GM20431 (cell line): ENCODE results near the gene SDF2L1.
"Not testable (repeated sequence)": the region's sequence is repeated elsewhere in the genome, so short reads cannot be mapped to it uniquely, and the experiment has no call there.

ENCODE experiments used
- in situ Hi-C: fragments of 300-500 bp; cut with MseI, MboI; formaldehyde crosslinking; loops from one replicate; pipeline ENCODE4 v1.15.0; 2020; ENCODE audit warnings: low sequenced_read_pairs; ENCODE audit not compliant: unreplicated experiment

The SDF2L1 gene

DNA sequence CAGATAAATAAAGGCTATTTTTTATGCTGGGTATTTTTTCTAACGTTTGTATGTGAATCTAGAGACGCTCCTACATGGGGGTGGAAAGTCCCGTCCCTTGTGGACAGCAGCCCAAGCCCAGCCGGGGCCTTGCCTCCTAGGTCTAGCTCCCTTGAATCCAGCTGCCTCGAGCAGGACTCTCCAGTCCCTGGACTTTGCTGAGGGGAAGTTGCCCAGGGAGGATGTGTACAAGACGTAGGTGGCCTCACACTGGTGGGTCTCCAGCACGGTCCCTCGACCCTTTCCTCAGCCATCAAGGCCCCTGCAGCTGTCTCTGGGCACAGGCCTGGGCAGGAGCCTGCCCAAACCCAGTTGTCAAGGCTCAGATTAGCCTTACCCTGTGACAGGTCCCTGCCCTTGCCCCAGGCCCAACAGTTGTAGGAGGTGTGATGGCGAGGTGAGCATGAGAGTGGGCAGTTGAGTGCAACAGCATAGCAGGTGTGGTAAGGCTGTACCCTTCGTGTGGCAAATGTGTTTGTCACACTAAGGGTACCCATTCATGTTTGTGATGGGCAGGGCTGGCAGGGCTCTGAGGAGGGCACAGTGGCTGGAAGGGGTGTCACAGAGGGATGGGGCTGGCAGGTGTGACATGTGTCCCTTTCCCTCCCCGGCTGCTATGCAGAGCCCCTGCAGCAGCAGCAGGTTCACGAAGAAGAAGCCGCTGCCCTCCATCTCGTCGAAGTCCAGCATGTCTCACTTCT is 6.2 kb upstream of the SDF2L1 start:
- in situ Hi-C loops, result no loop called here

DNA sequence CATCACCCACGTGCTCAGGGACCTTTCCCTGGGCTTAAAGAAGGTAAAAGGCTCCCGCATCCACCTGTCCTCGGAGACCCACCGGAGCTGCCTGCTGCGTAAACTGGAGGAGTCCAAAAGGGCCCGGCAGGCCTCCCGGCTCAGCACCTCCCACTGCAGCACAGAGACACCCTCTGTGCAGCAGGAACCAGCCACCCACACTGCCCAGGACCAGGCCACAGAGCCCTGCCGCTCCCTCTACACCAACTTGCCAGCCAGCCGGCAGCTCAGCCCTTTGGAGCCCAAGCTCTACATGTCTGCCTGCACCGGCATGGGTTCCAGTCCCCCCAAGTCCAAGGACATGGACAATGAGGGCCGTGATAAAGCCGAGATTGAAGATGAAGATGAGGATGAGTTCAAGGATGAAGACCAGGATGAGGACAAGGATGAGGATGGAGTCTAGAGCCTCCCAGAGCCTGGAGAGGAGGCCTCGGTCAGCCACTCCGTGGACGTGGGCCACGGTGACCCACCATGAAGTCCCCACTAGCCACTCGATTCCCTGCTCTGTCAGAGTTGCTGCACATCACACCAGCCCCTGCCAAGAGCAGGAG is 5.4 kb upstream of the SDF2L1 start:
- in situ Hi-C loops, result no loop called here

DNA sequence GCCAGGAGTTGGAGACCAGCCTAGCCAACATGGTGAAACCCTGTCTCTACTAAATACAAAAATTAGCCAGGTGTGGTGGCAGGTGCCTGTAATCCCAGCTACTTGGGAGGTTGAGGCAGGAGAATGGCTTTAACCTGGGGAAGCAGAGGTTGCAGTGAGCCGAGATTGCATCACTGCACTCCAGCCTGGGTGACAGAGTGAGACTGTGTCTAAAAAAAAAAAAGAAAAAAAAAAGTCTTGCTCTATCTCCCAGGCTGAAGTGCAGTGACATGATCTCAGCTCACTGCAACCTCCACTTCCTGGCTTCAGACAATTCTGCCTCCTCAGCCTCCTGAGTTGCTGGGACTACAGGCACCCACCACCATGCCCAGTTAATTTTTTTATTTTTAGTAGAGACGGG is 4.7 kb upstream of the SDF2L1 start:
- in situ Hi-C loops, result not testable (repeated sequence)

DNA sequence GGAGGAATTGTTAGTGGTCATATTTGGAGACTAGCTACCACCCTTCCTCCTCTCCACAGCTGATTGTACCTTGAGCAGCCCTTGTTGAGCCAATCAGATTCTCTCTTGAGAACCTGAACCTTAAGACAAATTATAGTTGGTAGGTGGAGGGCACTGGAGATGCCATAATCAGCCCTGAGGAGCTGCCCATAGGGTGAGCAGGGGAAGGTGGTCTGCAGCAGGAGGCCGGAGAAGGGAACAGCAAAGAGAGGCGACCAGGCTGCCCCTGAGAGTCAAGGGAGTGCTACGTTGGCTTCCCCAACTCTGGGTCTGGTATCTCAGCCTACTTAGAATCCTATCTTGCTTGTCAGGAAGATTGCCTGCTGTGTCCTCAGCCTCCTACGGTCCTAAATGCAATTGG is 2.7 kb upstream of the SDF2L1 start:
- in situ Hi-C loops, result no loop called here

DNA sequence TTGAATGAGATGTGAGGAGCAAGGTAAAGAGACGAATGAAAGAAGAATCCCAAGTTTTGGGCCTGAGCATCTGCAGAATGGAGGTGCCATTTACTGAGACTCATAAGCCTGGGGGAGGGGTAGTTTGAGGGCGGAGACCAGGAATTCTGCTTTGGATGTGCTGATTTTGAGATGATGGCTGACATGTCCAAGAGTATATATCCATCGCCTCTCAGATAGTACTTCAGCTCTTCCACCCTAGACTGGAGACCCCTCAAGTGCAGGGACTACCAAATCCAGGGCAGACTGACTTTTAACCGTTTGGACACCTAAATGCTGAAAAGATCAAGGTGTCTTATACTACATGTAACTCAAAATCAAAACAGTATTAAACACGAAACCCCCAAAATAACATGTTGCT is 1.3 kb upstream of the SDF2L1 start:
- in situ Hi-C loops, result no loop called here

DNA sequence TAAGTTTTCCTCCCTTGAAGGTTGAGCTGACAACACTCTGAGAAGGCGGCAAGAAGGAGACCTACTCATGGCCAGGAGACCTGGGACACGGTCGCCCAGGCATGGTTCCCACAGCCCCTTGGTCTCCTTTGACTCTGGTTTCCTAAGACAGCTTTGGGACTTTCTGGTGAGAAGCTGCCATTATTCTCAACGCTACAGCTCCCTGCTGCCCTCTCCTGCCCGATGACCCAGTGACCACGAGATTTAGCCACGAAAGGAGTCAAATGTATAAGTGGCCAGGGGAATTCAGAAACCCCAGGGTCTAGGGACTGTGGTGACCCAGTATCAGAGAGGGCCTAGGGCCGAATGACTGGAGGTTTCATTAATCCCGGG is 699 bp upstream of the SDF2L1 start:
- in situ Hi-C loops, result no loop called here

DNA sequence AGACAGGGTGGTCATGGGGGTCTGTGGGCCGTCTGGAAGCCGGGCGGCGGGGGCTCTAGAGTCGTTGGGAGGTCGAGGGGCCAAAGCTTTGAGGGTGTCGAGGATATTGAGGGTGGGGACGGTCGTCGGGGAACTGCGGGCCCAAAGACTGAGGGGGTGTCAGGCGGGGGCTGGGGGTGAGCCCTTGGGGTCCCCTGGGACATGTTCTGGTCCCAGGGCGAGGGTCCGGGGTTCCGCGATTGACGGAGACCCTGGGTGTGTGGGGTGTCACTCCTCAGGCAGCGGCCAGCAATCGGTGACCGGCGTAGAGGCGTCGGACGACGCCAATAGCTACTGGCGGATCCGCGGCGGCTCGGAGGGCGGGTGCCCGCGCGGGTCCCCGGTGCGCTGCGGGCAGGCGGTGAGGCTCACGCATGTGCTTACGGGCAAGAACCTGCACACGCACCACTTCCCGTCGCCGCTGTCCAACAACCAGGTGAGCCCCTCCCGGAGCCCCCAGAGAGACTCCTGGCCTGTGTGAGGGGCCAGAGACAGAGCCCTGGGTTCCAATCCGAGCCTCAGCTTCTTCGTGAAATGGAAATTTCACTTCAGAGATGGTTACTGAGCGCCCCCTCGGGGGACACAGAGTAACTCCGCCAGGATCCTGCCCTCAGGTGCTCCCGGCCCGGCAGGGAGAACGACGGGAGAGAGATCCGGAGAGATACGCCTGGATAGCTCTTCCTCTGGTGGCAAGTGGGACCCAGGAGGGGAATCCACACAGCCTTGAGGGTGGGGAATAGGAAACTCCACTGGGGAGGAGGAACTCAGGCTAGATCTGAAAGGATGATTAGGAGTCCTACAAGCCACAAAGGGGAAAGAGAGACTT is 714 bp downstream of the SDF2L1 start:
- in situ Hi-C loops, result no loop called here

DNA sequence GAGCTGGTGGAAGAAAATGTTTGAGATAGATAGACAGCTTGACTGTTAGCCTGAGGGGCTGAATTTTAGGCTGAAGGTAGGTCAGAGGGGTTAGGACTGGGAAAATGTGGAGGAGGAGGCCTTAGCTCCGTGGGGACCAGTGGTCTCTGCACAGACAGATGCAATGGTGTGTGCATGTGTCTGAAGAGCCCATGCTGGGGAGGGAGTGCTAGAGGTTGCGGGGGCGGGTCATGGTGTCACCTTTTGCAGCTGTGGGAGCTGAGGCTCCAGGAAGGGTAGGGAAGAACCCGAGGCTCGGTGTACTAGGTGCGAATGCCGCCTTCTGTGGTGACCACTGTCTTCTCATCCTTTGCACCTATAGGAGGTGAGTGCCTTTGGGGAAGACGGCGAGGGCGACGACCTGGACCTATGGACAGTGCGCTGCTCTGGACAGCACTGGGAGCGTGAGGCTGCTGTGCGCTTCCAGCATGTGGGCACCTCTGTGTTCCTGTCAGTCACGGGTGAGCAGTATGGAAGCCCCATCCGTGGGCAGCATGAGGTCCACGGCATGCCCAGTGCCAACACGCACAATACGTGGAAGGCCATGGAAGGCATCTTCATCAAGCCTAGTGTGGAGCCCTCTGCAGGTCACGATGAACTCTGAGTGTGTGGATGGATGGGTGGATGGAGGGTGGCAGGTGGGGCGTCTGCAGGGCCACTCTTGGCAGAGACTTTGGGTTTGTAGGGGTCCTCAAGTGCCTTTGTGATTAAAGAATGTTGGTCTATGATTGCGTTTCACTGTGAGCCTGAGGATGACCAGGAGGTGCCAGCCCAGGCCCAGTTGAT is 1.6 kb downstream of the SDF2L1 start:
- in situ Hi-C loops, result no loop called here

DNA sequence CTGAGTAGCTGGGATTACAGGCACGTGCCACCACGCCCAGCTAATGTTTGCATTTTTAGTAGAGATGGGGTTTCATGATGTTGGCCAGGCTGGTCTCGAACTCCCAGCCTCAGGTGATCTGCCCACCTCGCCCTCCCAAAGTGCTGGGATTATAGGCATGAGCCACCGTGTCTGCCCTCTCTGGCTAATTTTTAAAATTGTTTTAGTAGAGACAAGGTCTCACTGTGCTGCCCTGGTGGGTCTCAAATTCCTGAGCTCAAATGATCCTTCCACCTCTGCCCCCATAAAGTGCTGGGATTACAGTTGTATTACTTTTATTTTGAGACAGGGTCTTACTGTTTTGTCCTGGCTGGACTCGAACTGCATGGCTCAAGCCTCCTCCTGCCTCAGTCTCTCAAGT is 3.4 kb downstream of the SDF2L1 start:
- in situ Hi-C loops, result not testable (repeated sequence)

DNA sequence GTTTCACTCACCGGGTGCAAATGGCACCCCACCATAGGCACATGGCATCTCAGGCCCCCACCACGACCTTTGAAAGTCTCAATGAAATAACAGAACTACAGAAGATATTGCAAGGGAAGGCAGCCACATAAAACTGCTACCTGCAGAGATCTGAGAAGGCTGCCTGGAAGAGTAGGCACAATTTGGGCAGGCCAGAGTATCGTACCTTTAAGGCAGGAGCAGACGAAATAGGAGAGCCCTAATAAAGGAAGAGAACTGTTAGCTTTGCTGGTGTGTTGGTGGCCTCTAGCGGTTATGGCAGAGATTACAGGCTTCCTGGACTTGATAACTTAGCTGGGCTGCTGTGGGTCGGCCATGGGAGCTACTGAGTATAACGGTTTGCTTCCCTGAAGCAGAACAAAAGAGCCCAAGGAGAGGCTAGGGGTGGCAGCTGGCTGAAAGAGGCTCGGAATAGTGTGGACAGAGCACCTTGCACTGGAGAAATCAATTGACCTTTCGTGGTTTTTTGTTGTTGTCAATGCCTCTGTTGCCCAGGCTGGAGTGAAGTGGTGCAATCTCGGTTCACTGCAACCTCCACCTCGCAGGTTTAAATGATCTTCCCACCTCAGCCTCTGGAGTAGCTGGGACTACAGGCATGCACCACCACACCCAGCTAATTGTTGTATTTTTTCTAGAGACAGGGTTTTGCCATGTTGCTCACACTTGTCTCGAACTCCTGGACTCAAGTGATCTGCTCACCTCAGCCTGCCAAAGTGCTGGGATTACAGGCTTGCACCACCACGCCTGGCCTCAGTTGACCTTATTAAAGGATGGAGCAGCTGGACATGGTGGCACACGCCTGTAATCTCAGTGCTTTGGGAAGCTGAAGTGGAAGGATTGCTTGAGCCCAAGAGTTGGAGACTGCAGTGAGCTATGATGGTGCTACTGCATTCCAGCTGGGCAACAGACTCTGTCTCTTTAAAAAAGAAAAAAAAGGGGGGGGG is 4.8 kb downstream of the SDF2L1 start:
- in situ Hi-C loops, result no loop called here

DNA sequence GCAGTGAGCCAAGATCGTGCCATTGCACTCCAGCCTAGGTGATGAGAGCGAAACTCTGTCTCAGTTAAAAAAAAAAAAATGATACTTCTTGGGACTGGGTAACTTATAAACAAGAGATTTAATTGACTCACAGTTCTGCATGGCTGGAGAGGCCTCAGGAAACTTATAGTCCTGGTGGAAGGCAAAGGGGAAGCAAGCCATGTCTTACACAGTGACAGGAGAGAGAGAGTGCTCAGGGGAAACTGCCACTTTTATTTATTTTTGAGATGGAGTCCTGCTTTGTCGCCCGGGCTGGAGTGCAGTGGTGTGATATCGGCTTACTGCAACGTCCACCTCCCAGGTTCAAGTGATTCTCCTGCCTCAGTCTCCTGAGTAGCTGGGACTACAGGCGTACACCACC is 8.2 kb downstream of the SDF2L1 start:
- in situ Hi-C loops, result no loop called here

DNA sequence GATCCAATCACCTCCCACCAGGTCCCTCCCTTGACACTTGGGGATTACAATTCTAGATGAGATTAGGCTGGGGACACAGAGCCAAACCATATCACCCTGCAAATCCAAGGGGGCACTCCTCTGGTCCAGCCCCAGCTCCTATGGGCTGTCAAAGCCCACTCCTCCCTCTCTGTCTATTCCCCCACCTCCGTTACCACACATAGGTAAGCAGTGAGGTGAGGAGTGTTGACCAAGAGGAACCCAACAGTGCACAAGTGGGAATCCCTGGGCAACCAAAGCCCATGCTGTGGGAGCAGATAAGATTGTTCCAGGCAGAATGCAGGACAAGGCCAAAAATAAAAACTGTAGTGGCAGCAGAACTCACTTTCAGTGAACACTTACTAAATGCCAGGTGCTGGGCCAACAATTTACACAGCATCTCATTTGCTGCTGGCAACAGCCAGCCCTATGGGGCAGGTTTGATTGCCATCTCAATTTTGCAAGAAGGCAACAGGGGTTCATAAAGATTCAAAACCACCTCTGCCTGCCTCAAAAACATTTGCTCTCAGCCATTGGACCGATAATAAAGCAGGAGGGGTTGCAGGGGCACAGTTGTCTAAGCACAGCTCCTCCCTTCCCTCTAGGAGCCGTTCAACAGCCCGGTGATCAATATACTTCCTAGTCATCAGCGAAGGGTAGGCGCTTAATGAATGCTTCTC is 8.9 kb downstream of the SDF2L1 start:
- in situ Hi-C loops, result no loop called here

DNA sequence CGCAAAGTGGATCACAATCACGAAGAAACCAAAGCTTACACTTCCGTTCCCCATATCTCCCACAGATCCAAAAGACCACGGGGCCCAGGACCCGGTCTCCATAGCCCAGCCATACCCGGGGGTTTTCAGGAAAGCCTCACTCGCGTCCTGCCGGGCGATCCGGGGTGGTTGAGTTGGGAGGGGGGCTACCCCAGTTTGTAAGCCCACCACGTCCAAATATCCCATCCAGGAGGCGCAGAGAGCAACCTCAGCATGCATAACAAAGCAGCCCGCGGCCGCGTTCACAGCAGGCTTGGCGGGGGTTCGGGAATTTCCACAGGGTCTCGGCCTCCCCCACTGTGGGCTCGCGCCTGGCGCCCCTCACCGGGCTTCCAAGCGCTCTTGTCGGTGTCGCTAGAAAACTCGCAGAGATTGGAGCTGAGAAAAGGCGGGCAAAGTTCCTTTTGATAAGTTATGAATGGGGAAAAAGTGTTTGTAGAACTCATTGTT is 9.5 kb downstream of the SDF2L1 start:
- in situ Hi-C loops, result no loop called here

DNA sequence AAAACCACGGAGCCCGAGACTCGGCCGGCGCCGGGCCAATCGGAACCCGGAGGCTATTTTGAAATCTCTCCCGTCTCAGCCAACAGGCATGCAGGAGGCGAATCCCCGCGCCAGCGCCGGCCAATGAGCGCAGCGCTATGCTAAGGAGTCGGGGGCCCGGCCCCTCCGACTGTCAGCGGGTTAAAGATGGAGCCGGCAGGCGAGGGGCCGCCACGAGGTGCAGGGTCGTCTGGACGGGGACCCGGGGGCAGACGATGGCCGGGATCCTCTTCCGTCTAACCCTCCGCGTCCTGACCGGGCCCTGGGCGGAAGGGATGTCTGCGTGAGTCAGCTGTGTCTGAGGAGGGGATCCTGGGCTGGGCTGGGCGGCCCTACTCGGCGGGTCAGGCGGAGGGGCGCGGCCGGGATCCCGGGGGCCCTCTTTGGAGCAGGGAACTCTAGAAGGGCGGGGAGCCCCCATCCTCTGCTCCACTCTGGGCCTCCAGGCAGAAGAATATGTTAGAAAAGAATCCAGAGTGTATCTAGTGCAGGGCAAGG is 10.0 kb downstream of the SDF2L1 start:
- in situ Hi-C loops, result no loop called here

DNA sequence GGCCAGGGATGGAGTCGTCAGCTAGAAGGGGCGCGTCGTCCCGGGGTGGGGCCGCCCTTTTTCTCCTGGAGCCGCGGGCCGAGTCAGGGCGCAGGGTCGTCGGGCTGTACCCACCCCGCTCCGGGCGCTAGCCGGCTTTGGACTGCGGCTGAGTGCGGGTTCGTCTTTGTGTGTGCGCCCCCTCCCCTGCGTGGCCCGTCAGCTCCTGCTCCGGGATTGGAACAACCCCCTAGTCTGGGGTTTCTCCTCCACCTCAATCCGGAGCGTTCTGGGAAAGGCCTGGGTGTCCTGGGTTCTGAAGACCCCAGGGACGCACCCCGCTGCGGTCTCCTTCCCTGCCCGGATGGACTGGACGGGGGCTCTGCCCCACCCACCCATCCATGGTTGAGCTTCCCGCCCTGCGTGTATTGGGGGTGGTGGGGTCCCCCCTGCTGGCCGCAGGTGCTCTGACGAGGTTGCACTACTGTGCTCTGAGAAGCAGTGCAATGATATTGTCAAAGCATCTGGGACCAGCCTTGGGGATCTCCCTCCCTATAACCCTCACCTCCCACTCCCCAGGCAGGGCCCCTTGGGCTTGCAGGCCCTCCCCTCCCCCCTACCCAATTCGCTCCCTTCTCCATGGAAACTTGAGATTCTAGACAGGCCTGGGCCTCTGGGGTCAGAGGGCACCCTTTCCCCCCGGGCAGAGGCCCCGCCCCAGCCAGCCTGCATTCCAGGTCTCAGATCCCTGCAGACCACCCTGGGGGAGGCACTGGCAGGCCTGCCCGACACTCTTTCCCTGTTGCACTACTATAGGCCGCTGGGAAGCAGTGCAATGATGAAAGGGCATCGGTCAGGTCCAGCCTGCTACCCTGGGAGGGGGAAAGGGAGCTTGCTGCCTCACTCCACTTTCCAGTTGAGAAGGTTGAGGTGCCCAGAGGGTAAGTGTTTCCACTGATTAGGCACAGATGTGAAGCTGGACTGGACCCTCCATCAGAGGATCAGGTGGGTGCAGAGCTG is 10.7 kb downstream of the SDF2L1 start:
- in situ Hi-C loops, result no loop called here

DNA sequence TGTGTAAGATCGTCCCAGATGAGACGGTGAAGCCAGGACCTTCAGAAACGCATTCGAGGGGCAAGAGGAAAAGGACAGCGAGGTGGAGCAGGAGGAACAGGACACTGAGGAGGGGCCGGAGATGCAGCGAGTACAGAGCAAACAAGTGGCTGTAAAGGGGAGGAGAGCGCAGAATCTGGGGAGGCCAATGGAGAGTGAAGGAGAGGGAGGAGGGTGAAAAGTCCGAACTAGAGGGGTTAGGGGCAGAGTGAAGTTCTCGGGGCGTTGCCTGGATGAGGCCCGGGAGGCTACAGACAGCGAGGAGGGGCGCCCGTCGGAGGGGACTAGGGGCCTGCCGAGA is 14.9 kb downstream of the SDF2L1 start:
- in situ Hi-C loops, result no loop called here

DNA sequence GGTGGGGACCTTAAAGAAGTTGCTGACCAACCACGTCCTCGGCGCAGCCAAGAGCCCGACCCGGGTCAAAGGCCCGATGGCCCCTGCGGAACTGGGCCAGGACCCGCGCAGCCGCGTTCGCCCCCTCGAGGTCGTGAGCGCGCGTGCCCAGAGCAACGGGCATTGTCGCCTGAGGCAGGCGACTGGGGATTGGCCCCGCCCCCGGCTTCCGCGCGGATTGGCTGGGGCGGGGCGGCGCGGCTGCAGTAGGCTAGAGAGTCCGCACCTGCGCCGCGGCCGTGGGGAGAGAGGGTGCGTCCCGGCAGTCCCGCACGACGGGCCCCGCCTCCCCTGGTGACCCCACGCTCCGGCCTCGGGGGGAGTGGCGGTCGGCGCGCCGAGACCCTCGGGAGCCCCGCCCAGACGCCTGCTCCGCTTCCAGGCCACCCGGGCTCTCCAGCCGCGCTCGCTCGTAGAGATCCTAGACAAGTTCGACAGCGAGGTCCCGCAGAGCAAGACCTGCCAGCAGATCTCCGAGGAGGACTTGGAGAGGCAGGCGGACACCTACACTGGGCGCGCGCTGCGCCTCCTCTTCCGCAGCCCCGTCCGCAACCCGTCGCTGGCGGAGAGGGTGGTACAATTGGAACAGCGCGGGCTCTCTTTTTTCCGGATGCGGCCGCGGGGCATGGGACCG is 15.4 kb downstream of the SDF2L1 start:
- in situ Hi-C loops, result no loop called here
